Anterior cingulate cortex (tissue), 58 donors: ENCODE data around the gene TRIP13.

ENCODE experiments used
- DNase-seq, 58 donors: peaks; one replicate each; lab custom pipeline; 2025; lab: John Stamatoyannopoulos, UW

TRIP13 gene

GRCh38 chr5:948472-949274 is 56.0 kb downstream of the TRIP13 start:
- no peak for DNase-seq

GRCh38 chr5:949275-949543 is 56.5 kb downstream of the TRIP13 start:
- no peak for DNase-seq

- no peak for DNase-seq
Observed at GRCh38 chr5:949815-950560, 57.3 kb downstream of the TRIP13 start.

- DNase-seq: no peak
Observed at GRCh38 chr5:951940-952596, 59.4 kb downstream of the TRIP13 start.

GRCh38 chr5:952597-953271 is 60.0 kb downstream of the TRIP13 start:
- no peak for DNase-seq

GRCh38 chr5:953535-954449 is 61.1 kb downstream of the TRIP13 start:
- DNase-seq: no peak

- no peak for DNase-seq
Observed at GRCh38 chr5:955886-956761, 63.4 kb downstream of the TRIP13 start.

GRCh38 chr5:956941-957747 is 64.5 kb downstream of the TRIP13 start:
- DNase-seq: no peak

GRCh38 chr5:957748-958485 is 65.2 kb downstream of the TRIP13 start:
- DNase-seq: no peak

- DNase-seq: peak in 5 of 58 donors; percentile 12 to 71 (median 35)
Observed at GRCh38 chr5:958701-959571, 66.3 kb downstream of the TRIP13 start.

GRCh38 chr5:959581-960531 is 67.2 kb downstream of the TRIP13 start:
- DNase-seq: no peak

- DNase-seq: no peak
Observed at GRCh38 chr5:960551-960950, 67.9 kb downstream of the TRIP13 start.

GRCh38 chr5:961002-961710 is 68.5 kb downstream of the TRIP13 start:
- no peak for DNase-seq

- DNase-seq: no peak
Observed at GRCh38 chr5:961711-962240, 69.1 kb downstream of the TRIP13 start.
